Activated T-cell treated with anti-CD3 and anti-CD28 coated beads for 48 hours (primary cell): ENCODE data around the gene USP30.

Experiments used
- DNase-seq: peaks from one replicate; pipeline ENCODE4 v3.0.0-alpha.2; 2020; ENCODE audit warnings: low read depth

Gene USP30

DNA sequence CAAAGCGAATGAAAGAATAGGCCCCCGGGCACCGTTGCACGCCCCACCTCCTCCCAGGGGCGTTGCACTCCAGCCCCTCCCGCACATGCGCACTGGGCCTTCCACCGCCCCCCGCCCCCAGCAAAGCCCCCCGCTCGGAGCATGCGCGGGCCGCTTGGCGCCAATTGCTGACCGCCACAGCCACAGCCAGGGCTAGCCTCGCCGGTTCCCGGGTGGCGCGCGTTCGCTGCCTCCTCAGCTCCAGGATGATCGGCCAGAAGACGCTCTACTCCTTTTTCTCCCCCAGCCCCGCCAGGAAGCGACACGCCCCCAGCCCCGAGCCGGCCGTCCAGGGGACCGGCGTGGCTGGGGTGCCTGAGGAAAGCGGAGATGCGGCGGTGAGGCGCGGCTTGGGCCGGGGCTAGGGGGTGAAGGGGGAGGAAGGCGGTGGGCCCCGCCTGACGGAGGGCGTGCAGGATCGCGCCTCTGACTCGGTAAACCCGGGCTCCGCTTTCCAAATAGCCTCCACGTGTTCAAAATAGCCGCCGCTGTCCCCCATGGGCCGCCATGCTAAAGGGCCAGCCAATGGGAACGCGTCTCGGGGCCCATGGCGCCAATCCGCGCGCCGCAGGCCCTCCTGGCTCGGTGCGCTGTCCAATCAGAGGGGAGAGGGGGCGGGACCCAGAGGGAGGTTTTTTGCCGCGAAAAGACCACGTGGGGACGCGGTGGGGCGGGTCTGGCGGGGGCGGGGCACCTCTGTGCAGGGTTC lies 45.2 kb downstream of the USP30 start, which contains the start of gene UNG:
Gene UNG, plus strand, starts transcription at position 163 of the 748 bp plus-strand sequence. Its CDS starts 83 bp downstream, at position 246.
- peak; percentile 94 for DNase-seq

DNA sequence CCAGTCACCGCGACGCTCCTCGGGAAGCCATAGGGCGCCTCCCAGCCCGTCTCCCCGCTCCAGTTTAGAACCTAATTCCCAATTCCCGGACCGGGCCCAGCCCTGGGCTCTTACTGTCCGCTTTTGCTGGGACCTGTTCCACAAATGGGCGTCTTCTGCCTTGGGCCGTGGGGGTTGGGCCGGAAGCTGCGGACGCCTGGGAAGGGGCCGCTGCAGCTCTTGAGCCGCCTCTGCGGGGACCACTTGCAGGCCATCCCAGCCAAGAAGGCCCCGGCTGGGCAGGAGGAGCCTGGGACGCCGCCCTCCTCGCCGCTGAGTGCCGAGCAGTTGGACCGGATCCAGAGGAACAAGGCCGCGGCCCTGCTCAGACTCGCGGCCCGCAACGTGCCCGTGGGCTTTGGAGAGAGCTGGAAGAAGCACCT lies 45.8 kb downstream of the USP30 start:
- DNase-seq = no peak

DNA sequence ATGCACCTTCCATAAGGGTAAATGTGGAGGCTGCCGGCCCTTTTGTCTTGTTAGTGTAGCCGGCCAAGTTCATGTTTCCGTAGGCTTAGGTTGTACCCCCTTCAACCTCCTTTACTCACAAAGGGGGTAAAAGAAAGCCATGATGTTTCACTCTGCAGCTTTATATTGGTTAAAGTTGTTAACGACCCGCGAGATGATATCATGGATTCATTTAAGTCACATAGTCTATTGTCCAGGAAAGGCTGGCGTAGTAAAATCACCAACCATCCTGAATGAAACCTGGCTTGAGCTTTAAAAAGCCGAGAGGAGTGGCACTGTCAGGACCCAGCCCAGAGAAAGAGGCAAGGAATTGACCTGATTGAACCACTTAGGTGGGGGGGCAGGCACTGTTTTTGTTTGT lies 46.3 kb downstream of the USP30 start:
- no peak for DNase-seq

DNA sequence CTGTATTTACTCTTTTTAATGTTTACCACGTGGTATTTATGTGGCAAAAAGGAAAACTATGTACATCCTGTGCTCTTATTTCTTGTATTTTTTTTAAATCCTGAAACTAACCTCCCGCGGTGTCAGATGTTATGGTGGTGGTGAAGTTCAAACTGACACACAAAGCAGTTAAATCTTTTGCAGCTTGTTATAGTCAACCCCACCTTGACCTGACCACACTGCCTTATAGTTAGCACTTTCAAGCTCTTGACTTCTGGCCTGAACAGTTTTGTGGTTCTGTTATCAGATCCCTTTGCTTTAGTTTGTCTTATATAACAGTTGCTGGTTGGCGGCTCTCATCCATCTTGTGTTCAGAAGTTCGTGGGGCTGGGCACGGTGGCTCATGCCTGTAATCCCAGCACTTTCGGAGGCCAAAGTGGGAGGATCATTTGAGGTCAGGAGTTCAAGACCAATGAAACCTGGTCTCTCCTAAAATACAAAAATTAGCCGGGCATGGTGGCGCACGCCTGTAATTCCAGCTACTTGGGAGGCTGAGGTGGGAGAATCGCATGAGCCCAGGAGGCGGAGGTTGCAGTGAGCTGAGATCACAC lies 47.1 kb downstream of the USP30 start:
- no peak for DNase-seq

DNA sequence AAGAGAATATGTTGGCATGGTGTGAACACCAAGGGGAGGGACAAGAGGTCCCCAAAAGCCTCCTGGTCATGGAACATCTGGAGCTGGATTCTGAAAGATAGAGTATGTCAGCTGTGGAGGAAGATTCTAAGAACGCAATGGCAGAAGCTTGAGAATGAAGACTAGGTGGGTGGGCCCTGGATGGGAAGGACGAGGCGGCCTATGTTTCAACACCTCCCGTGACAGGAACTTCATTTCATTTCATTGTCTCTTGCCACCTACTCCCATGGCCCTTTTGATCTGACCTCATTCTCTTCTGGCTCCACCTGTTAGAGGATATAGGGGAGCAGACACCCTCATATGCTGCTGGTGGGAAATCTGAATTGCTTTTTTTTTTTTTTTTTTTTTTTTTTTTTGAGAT lies 48.4 kb downstream of the USP30 start:
- DNase-seq = no peak

DNA sequence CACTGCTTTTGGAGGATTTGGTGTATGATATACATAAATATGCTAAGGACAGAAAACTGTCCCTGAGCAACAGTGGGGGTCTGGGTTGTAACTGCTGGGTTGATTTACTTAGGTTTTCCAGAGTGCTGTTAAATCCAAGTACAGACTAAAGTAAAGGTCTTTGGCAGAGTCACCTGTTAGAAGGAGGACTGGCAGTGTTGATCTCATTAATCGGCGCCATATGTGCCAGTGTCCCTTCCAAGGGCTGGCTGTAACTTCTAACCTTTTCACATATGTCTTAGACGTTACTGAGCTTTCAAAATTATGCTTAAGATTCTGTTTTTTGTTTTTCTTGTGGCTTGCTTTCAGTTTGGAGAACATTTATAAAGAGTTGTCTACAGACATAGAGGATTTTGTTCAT lies 50.1 kb downstream of the USP30 start:
- DNase-seq = no peak

DNA sequence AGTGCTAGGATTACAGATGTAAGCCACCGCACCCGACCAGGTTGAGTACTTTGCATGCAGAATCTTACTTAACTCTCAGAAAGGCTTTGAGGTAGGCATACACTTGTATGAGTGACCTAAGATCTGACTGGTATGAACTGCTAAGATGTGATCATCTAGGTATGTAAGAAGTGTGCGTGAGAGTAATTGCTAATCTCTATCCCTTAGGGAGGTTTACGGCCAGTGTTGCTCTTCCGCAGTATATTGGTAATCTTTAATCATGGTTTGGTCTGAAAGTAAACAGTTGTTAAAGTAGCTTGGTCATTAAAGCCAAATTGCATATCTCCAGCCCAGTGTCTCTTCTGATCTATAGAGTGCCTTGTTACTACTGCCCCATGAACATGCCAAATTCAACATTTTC lies 52.8 kb downstream of the USP30 start:
- no peak for DNase-seq

DNA sequence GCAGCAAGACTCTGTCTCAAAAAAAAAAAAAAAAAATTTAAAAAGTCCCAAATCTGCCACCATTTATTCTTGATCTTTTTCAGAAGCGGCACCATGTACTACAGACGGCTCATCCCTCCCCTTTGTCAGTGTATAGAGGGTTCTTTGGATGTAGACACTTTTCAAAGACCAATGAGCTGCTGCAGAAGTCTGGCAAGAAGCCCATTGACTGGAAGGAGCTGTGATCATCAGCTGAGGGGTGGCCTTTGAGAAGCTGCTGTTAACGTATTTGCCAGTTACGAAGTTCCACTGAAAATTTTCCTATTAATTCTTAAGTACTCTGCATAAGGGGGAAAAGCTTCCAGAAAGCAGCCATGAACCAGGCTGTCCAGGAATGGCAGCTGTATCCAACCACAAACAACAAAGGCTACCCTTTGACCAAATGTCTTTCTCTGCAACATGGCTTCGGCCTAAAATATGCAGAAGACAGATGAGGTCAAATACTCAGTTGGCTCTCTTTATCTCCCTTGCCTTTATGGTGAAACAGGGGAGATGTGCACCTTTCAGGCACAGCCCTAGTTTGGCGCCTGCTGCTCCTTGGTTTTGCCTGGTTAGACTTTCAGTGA lies 57.5 kb downstream of the USP30 start:
- no peak for DNase-seq

DNA sequence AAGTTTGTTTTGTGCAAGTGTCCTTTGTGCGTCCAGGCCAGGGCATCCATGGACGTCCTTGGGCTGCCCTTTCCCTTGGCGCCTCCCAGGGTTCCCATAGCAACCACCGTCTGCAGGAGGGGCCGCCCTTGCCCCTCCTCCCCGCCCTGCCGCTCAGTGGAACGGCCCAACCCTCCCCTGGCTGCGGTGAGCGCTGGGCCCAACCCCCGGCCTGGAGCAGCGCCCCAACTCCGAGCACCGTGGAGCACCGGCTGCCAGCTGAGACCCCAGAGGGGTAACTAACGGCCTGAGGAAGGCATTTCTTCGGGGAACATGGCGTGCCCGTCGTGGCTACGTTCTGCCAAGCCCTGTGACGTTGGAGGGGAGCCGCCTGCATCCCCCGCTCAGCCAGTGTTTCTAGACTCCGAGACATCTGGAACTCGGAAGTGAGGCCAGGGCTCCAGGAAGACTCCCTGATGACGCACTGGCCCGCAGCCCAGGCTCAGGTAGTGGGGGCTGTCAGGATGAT lies 58.7 kb downstream of the USP30 start:
- peak; percentile 52 for DNase-seq

DNA sequence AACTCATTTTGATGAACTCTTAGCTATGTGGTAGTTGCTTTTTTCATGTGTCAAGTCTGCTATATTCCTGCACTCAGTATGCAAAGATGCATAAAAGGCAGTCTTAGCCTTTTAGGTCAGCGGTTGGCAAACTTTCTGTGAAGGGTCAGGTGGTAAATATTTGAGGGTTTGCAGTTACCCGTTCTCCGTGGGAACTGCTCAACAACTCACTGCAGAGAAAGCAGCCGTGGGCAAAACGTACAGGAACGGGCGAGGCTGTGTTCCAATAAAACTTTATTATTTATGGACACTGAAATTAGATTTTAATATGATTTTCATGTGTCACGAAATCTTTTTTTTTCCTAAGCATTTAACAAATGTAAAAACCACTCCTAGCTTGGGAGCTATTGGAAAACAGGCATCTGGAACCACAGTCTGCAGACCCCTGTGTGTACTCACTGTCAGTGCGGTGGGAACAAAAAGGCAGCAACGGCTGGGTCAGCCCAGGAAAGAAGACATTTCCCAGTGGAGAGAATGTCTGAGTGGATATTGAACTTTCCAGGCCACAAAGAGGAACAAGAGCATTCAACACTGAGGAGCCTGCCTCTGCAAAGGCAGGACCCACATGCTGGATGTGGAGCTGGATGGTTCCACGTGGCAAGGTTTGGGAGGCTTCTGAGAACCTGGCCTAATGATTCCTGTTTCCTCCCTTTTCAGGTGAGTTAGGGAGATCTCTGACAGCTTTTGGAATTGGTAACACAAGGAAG lies 60.5 kb downstream of the USP30 start:
- no peak for DNase-seq

DNA sequence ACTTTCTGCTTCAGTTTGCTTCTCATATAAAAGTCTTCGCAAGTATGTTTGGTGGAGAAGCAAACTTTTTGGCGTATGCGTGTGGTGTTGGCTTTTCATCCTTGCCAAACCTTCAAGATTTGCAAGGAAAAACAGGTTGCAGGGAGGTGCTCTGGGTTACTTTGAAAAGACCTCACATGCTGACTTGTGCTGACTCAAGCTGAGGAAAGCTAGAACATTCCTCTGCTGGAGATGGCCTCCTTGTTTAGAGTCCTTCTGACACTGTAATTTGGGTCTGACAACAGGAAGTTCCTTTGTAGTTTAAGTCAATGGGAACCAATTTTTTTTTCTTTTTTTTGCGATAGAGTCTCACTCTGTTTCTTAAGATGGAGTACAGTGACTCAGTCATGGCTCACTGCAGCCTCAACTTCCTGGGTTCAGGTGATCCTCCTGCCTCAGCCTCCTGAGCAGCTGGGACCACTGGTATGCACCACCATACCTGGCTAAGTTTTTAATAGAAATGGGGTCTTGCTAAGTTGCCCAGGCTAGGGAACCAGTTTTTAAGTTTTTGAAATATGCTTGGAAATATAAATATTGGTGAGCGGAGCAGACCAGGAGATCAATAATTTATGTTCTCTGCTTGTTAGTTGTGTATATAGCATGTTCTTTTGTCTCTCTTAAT lies 61.4 kb downstream of the USP30 start:
- DNase-seq = no peak

DNA sequence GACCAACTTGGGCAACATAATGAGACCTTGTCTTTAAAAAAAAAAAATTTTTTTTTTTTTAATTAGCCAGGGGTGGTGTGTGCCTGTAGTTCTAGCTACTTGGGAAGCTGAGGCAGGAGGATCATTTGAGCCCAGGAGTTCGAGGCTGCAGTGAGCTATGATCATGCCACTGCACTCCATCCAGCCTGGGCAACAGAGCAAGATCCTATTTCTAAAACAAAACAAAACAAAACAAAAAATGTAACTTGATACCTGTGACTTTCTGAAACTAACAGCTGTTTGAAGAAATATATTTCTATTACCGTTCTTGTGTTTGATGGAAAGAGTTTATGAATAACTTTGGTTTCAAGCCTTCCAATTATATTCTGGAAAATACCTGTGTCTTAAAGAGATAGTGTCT lies 62.3 kb downstream of the USP30 start:
- no peak for DNase-seq

DNA sequence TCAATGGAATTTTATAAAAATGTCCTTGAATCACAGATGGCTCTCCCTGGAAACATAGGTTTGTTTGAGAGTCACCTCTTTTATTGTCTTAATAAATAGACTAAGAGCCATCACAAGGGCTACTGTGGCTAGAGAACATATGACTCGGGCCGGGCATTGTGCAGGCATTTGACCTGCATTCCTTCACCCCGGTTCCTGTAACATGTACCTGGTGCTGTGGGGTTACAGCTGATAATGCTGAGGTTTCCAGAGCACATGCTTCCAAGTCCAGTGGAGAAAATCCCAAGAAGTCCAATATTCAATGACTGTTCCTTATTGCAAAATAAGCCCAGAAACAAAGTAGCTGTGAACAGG lies 63.0 kb downstream of the USP30 start:
- DNase-seq = no peak

DNA sequence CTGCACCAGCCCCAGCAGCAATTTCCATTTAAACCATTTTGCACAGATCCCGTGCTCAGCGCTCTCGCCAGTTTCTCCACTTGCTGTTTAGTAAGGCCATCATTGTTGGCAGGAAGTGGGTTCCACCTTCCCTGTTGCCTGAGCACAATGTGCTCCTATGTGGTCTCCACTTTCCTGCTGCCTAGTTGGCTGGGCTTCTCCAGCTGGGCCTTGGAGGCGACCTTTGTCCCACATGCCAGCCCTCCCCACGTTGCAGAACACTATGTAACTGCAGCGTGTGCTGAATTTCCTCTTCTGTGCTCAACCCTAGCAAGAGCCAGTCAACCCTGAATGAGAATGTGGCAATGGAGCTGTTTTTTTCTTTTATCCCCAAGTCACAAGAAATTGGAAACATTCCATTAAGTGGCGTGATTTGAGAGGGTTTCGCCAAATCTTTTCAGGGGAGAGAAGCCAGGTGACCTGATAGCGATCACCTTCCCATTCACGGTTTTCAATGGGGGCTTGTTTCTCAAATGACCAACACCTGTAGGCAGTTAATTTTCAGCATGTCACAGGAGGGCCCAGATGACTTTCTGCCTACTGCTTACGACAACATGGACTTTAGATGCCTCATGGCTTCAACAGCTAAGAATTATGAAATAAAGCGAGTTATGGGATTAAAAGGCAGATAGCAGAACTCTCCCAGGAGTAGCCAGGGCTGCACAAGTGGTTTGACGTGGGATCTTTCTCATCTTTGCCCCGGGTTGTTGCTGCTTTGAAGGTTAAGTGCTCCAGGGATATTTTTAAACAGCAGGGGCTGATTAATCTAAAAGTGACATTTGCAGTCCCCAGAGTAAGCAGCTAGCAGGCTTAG lies 63.6 kb downstream of the USP30 start, which contains the start of gene ACACB:
Gene ACACB, plus strand, starts transcription at position 830 of the 853 bp plus-strand sequence. CDS start 22,819 bp downstream, outside the sequence.
- no peak for DNase-seq

DNA sequence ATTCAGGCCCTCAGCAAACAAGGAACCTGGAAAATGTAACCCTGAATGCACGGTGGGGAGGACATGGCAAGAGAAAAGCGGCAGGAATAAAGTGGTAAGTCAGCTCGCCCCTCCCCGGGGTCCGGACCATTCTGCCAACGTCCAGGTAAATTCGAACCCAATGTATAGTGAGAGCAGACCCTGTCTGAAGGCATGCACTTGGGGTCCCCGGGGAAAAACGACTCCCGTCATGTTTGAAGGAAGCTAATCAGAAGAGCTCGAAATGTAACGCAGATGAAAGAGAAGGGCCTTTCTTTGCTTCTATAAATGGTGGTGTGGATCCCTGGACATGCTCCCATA lies 64.2 kb downstream of the USP30 start:
- DNase-seq = no peak

DNA sequence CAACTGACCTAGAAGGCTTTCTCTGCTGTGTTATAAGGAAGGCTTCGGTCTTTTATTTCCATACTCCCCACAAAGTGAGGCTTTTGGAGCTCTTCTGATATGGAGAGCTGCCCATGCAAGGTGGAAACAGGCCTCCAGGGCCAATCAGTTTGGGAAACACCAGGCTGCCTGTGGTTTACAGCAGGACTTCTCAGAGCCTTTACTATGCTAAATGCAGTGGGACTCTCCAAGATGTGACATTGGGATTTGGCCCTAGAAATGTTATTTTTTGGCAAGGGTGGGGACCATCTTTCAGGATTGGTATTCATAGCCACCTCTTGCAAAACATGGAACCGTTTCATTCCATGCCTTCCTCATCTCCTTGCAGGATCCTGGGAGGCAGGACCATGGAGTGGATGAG lies 67.7 kb downstream of the USP30 start:
- DNase-seq = no peak

DNA sequence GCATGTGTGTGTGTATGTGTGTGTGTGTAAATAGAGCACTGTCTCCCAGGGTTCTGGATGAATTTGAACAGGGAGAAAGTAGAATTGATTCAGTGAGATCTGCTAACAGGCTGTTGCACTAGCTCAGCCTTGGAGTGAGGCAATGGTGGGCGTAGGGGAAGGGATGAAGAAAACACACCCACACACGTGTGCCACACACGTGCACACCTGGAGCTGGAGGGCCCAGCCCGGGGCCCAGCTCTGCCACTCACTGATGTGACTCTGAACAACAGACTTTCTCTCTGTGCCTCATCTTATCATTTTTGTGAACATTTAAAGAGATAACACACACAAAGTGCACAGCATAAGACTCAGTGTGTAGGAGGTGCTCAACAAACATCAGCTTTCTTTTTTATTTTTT lies 68.2 kb downstream of the USP30 start:
- no peak for DNase-seq

DNA sequence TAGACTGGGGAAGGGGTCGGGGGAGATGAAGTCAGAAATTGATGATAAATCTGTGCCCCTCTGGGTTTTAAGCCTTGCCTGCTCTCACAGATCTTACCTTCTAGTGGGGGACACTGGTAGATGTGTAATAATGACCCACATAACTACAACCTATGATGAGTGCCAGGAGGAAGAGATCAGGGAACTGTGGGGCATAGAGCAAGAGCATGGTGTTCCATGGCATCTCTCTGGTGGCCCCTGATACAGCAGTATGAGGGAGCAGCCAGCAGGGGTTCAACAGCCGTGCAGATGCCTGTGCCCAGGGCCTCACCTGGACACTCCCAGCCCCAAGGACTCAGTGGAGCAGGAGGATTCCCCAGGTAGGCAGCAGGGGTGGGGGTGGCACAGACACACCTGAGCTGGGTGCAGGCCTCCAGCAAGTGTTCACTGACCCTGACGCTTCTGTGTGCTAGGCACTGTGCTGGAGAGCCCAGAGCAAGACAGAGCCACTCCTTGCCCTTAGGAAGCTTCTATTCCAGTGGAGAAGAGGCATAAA lies 69.0 kb downstream of the USP30 start:
- DNase-seq = no peak

DNA sequence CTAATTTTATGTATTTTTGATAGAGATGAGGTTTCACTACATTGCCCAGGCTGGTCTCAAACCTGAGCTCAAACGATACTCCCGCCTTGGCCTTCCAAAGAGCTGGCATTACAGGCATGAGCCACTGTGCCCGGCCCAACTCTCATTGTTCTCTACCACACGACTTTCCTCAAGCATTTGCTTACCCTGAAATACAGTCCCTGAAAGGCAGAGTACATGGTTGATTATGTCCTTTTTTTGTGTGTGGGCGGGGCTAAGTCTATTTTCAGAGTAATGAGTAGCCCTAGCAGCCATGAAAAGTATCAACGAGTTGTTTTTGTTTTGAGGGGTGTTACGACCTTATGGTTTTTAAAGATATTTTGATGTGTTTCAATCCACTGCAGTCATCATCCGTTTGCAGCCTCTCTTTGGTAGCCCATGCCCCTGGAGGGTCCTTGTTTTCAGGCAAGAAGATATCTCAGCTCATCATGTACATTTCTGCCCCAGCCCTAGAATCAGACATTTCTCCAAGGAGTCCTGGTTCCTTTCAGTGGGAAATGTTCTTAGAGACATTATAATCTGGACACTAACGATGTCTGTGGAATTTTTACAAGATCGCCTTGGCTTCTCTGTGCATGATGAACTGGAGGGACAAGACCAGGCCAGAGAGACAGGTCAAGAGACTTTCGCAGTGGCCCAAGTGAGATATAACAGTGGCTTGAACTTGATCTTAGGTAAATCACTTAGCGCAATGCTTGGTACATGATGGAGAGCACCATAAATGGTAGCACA lies 72.7 kb downstream of the USP30 start:
- DNase-seq = no peak

DNA sequence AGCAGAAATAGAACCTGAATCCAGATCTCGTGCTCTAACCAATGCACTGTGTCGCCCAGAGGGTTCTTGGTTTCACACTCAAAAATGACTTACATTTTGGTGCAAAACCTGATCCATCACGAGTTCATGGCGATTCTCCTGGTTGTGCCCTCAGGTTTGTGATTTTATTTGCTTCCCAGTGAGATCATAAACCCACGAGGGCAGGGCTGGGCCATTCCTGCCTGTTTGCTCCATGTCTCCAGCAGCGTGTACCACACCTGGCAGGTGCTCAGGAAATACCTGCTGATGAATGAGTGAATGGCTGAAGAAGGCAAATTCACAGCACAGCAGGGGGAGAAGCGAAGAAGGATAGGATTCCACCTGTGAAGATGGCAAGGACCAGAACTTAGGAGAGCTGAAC lies 73.4 kb downstream of the USP30 start:
- no peak for DNase-seq
